B cell (primary cell): ENCODE data around the gene KIRREL1. TPM values are rescaled to one million over a fixed set of nuclear protein-coding genes. Genes with fewer than 3 reads are reported as not detected.

ENCODE experiments used
- ATAC-seq: fragments of 200-7000 bp; cut with Tn5 transposase; one replicate; pipeline ENCODE4 v1.10.0; 2021; ENCODE audit warnings: low read depth, mild to moderate bottlenecking, moderate number of reproducible peaks, moderate library complexity
- CTCF ChIA-PET: fragments of 350-600 bp; sonication (Branson Sonifier 250); formaldehyde crosslinking; loops from one replicate; lab custom pipeline; 2021; ENCODE audit warnings: antibody characterized with exemption, inconsistent platforms; lab: Charles Lee
- POLR2A ChIA-PET: fragments of 350-600 bp; sonication (Branson Sonifier 250); formaldehyde crosslinking; loops from one replicate; lab custom pipeline; 2021; ENCODE audit warnings: antibody characterized with exemption; lab: Charles Lee
- DNase-seq: peaks from one replicate; pipeline ENCODE4 v3.0.0; 2013
- H2AFZ ChIP-seq: 2 replicates; pipeline ENCODE4 v1.6.1; 2012; ENCODE audit warnings: mild to moderate bottlenecking, low read depth, low read length; ENCODE audit not compliant: insufficient read depth, poor library complexity, severe bottlenecking
- H3K27ac ChIP-seq, 2 donors: 1 replicate in 1 of 2; 2 replicates in 1 of 2; pipeline ENCODE4 v1.5.1; 2012 to 2013; ENCODE audit warnings: low read length in 2 of 2, mild to moderate bottlenecking in 2 of 2, moderate library complexity in 1 of 2
- H3K27me3 ChIP-seq, 4 experiments: fragments of 200-600 bp in 1 of 4; sonication (generic) in 1 of 4; replicated peaks in 1 of 4; 1 replicate in 2 of 4; 2 replicates in 2 of 4; pipeline versions ENCODE4 v1.6.1 to v1.7.0; 2013 to 2016; ENCODE audit warnings: low read length in 3 of 4, mild to moderate bottlenecking in 2 of 4, mixed read lengths in 1 of 4, moderate library complexity in 1 of 4; ENCODE audit not compliant: insufficient read depth in 4 of 4, control insufficient read depth in 3 of 4; ENCODE audit errors: control extremely low read depth in 1 of 4
- H3K36me3 ChIP-seq, 2 experiments: replicated peaks in 1 of 2; 1 replicate in 1 of 2; 2 replicates in 1 of 2; pipeline versions ENCODE4 v1.6.1 to v1.7.1; 2013; ENCODE audit warnings: low read length in 1 of 2; ENCODE audit not compliant: insufficient read depth in 2 of 2, control insufficient read depth in 1 of 2; ENCODE audit errors: control extremely low read depth in 1 of 2, extremely low read depth in 1 of 2
- H3K4me1 ChIP-seq, 2 donors: fragments of 200-600 bp in 1 of 2; sonication (generic) in 1 of 2; 1 replicate in 1 of 2; 2 replicates in 1 of 2; pipeline versions ENCODE4 v1.5.1 to v1.6.1; 2013 to 2017; ENCODE audit warnings: low read length in 2 of 2; ENCODE audit not compliant: control insufficient read depth in 2 of 2, insufficient read depth in 2 of 2
- H3K4me2 ChIP-seq: replicated peaks from 2 replicates; pipeline ENCODE3; 2012; ENCODE audit warnings: mild to moderate bottlenecking, low read depth, low read length; ENCODE audit not compliant: poor library complexity, severe bottlenecking
- H3K4me3 ChIP-seq, 5 experiments: fragments of 200-600 bp in 1 of 5; sonication (generic) in 1 of 5; 1 replicate in 3 of 5; 2 replicates in 2 of 5; pipeline versions ENCODE4 v1.5.1 to v1.7.0; 2011 to 2016; ENCODE audit warnings: low read length in 4 of 5, mild to moderate bottlenecking in 4 of 5, low read depth in 2 of 5, control low read depth in 1 of 5, moderate library complexity in 1 of 5; ENCODE audit not compliant: insufficient read depth in 1 of 5; ENCODE audit errors: control extremely low read depth in 1 of 5, extremely low read depth in 1 of 5
- H3K79me2 ChIP-seq: fragments of 200-600 bp; sonication (generic); one replicate; pipeline ENCODE4 v1.6.0; 2016; ENCODE audit warnings: low read length; ENCODE audit not compliant: control insufficient read depth, insufficient read depth
- H3K9ac ChIP-seq: fragments of 200-600 bp; sonication (generic); 2 replicates; pipeline ENCODE4 v1.6.1; 2017; ENCODE audit warnings: mild to moderate bottlenecking, low read length, moderate library complexity
- H3K9me3 ChIP-seq, 3 donors: one replicate each; pipeline versions ENCODE4 v1.6.1 to v1.7.1; 2013; ENCODE audit warnings: low read length in 2 of 3; ENCODE audit not compliant: control insufficient read depth in 2 of 3, insufficient read depth in 1 of 3; ENCODE audit errors: control extremely low read depth in 1 of 3
- H4K20me1 ChIP-seq: 2 replicates; pipeline ENCODE4 v1.6.0; 2012; ENCODE audit warnings: mild to moderate bottlenecking, low read length; ENCODE audit not compliant: insufficient read depth, control insufficient read depth, poor library complexity, severe bottlenecking
- H3K27ac Mint-ChIP-seq: one replicate; pipeline ENCODE4 v1.8.0; 2021; ENCODE audit warnings: mixed read lengths
- H3K27me3 Mint-ChIP-seq: one replicate; pipeline ENCODE4 v1.8.0; 2021; ENCODE audit warnings: mixed read lengths
- H3K4me1 Mint-ChIP-seq: one replicate; pipeline ENCODE4 v1.8.0; 2021; ENCODE audit warnings: mixed read lengths
- H3K4me3 Mint-ChIP-seq: one replicate; pipeline ENCODE4 v1.8.0; 2021; ENCODE audit warnings: mixed read lengths
- H3K9me3 Mint-ChIP-seq: one replicate; pipeline ENCODE4 v1.8.0; 2022; ENCODE audit warnings: mixed read lengths; ENCODE audit not compliant: insufficient read depth
- CTCF ChIP-seq: fragments of 200-600 bp; IDR thresholded peaks from one replicate; pipeline ENCODE4 v1.8.0; 2022; ENCODE audit warnings: antibody characterized with exemption, mild to moderate bottlenecking
- EZH2 ChIP-seq: IDR thresholded peaks from 2 replicates; pipeline ENCODE4 v1.6.1; 2012; ENCODE audit warnings: borderline replicate concordance, low read depth, mild to moderate bottlenecking, moderate library complexity, low read length; ENCODE audit not compliant: insufficient read depth, poor library complexity, severe bottlenecking
- WGBS: methylation state at CpG from one replicate; pipeline ENCODE4 v1.1.5; 2013; ENCODE audit warnings: missing lambda C conversion rate; ENCODE audit not compliant: insufficient coverage; 5-methylcytosine and 5-hydroxymethylcytosine counted together
- intact Hi-C: fragments of 100-400 bp; cut with micrococcal nuclease; formaldehyde crosslinking; loops from one replicate; pipeline ENCODE4 v1.10.0; 2022
- polyA plus RNA-seq: library from polyadenylated mRNA; depleted of rRNA; stranded (reverse); fragments of >200 nt; gene quantifications from 2 replicates; pipeline ENCODE4 v1.2.3, GENCODE V29; 2012
- total RNA-seq, 2 donors: library from RNA; stranded (reverse); fragments of 120-200 nt in 1 of 2; gene quantifications; 1 replicate in 1 of 2; 2 replicates in 1 of 2; pipeline versions ENCODE4 v1.2.3 to v1.2.4, GENCODE V29; 2013 to 2022

The KIRREL1 gene
- total and polyA plus RNA-seq, 2 donors (not counting 1 experiment from before 2014, with no cell fraction given): not detected

GRCh38 chr1:158093376-158093775, 99.9 kb downstream of the KIRREL1 start:
- Histone ChIP-seq H4K20me1 (no peaks in the 10 kb centered on the region), H3K9ac (no peak overlapping the region), H2AFZ (no peak overlapping the region), H3K4me1 (no peaks in the 10 kb centered on the region), H3K4me3 (no peak overlapping the region), H3K79me2 (no peaks in the 10 kb centered on the region), H3K27ac (no peak overlapping the region), H3K27me3 (no peaks in the 10 kb centered on the region), H3K4me2 (no peak overlapping the region), H3K9me3 (no peaks in the 10 kb centered on the region), H3K36me3 (no peaks in the 10 kb centered on the region)
- Mint-ChIP-seq H3K4me3 (no peak overlapping the region), H3K4me1 (no peaks in the 10 kb centered on the region), H3K27ac (no peak overlapping the region), H3K9me3 (no peaks in the 10 kb centered on the region), H3K27me3 (peaks cover 16% of the 10 kb centered on the region)
- intact Hi-C loops: no loop called here
- TF ChIP-seq EZH2 (no peak), CTCF (no peak)
- ATAC-seq (no peak), DNase-seq (no peak)
- ChIA-PET CTCF (interaction anchor here (1.1 to 7.5 kb wide), 3 partner anchors 11 to 26 kb away, joined by 4 to 126 read pairs (median 5); no protein-coding TSS in a partner anchor), POLR2A (no interaction called here)
- WGBS: 97% methylated on average over 18 of the region's 18 CpGs

- intact Hi-C loops: no loop called here
- H3K36me3 ChIP-seq: no peaks in the 10 kb centered on the region
Observed at GRCh38 chr1:158094571-158094970, 101.1 kb downstream of the KIRREL1 start.

More at GRCh38 chr1:158094571-158094970, 101.1 kb downstream of the KIRREL1 start:
- no peaks in the 10 kb centered on the region for H3K27me3 ChIP-seq
- no peak overlapping the region for H3K4me2 ChIP-seq
- H3K4me3 Mint-ChIP-seq: no peak overlapping the region
- H3K4me1 ChIP-seq: no peaks in the 10 kb centered on the region
- no peak overlapping the region for H2AFZ ChIP-seq
- no peak for ATAC-seq
- peaks cover 16% of the 10 kb centered on the region for H3K27me3 Mint-ChIP-seq
- no peak overlapping the region for H3K4me3 ChIP-seq
- no peak overlapping the region for H3K9ac ChIP-seq
- no peaks in the 10 kb centered on the region for H3K9me3 Mint-ChIP-seq
- no peaks in the 10 kb centered on the region for H3K9me3 ChIP-seq
- TF ChIP-seq EZH2 (no peak), CTCF (no peak)
- 91% methylated on average over 14 of the region's 14 CpGs for WGBS
- POLR2A ChIA-PET: no interaction called here
- no peak overlapping the region for H3K27ac Mint-ChIP-seq
- no peak for DNase-seq
- H3K79me2 ChIP-seq: no peaks in the 10 kb centered on the region
- H4K20me1 ChIP-seq: no peaks in the 10 kb centered on the region
- CTCF ChIA-PET: interaction anchor here (2.4 to 7.5 kb wide), 3 partner anchors 10 to 30 kb away, joined by 10 to 126 read pairs (median 45); no protein-coding TSS in a partner anchor
- H3K27ac ChIP-seq: no peak overlapping the region
- no peaks in the 10 kb centered on the region for H3K4me1 Mint-ChIP-seq
